Large intestine (tissue), 3 donors: Measurements from ENCODE around the gene PTPRS. TPM values are rescaled to one million over a fixed set of nuclear protein-coding genes. Genes with fewer than 3 reads are reported as not detected.

Source experiments
- DNase-seq, 2 donors: peaks; one replicate each; pipeline versions ENCODE4 v3.0.0 to v3.0.0-alpha.2; 2013
- H3K27ac ChIP-seq: one replicate; pipeline ENCODE4 v1.5.1; 2013; ENCODE audit warnings: low read length
- H3K27me3 ChIP-seq: 2 replicates; pipeline ENCODE4 v1.6.1; 2013; ENCODE audit warnings: low read length; ENCODE audit not compliant: control insufficient read depth, insufficient read depth
- H3K36me3 ChIP-seq: 2 replicates; pipeline ENCODE4 v1.6.1; 2013; ENCODE audit warnings: low read length; ENCODE audit not compliant: control insufficient read depth, insufficient read depth
- H3K4me1 ChIP-seq: one replicate; pipeline ENCODE4 v1.6.1; 2013; ENCODE audit warnings: low read length; ENCODE audit not compliant: control insufficient read depth, insufficient read depth
- H3K4me3 ChIP-seq: one replicate; pipeline ENCODE4 v1.5.1; 2013; ENCODE audit warnings: low read length
- H3K9me3 ChIP-seq: one replicate; pipeline ENCODE4 v1.6.1; 2013; ENCODE audit warnings: mild to moderate bottlenecking, low read depth, low read length, moderate library complexity; ENCODE audit not compliant: control insufficient read depth
- WGBS: methylation state at CpG from one replicate; pipeline ENCODE4 v1.1.5; 2013; ENCODE audit warnings: low lambda C conversion rate; ENCODE audit not compliant: insufficient coverage; 5-methylcytosine and 5-hydroxymethylcytosine counted together
- polyA plus RNA-seq: library from polyadenylated mRNA; unstranded; fragments of 120-200 nt; gene quantifications from one replicate; pipeline ENCODE4 v1.2.1, GENCODE V29; 2013

PTPRS gene
- polyA plus RNA-seq, 1 donor: 25.3 TPM

GRCh38 chr19:5355693-5356092 lies 15.1 kb upstream of the PTPRS start:
- Histone ChIP-seq H3K27me3 (peaks cover 6% of the 10 kb centered on the region), H3K4me1 (no peaks in the 10 kb centered on the region)

GRCh38 chr19:5355076-5355475 lies 14.5 kb upstream of the PTPRS start:
- Histone ChIP-seq H3K4me3 (no peak overlapping the region), H3K9me3 (no peaks in the 10 kb centered on the region), H3K27me3 (peaks cover 6% of the 10 kb centered on the region), H3K4me1 (no peaks in the 10 kb centered on the region), H3K27ac (no peak overlapping the region), H3K36me3 (no peaks in the 10 kb centered on the region)
- WGBS: 60% methylated on average over 1 of the region's 9 CpGs
- no peak for DNase-seq

More at GRCh38 chr19:5355693-5356092, 15.1 kb upstream of the PTPRS start:
- 76% methylated on average over 3 of the region's 5 CpGs for WGBS
- Histone ChIP-seq H3K27ac (no peak overlapping the region), H3K4me3 (no peak overlapping the region), H3K9me3 (no peaks in the 10 kb centered on the region), H3K36me3 (no peaks in the 10 kb centered on the region)
- no peak for DNase-seq

- no peak overlapping the region for H3K4me3 ChIP-seq
- H3K27me3 ChIP-seq: peaks cover 6% of the 10 kb centered on the region
- no peaks in the 10 kb centered on the region for H3K9me3 ChIP-seq
- no peaks in the 10 kb centered on the region for H3K4me1 ChIP-seq
- H3K27ac ChIP-seq: no peak overlapping the region
- no CpG with 5 or more reads among the region's 4 CpGs for WGBS
- DNase-seq: no peak
- no peaks in the 10 kb centered on the region for H3K36me3 ChIP-seq
Measured at GRCh38 chr19:5354403-5354802, 13.8 kb upstream of the PTPRS start.

- no peak overlapping the region for H3K4me3 ChIP-seq
- H3K9me3 ChIP-seq: no peaks in the 10 kb centered on the region
- H3K36me3 ChIP-seq: no peaks in the 10 kb centered on the region
- no CpG with 5 or more reads among the region's 8 CpGs for WGBS
- peaks cover 6% of the 10 kb centered on the region for H3K27me3 ChIP-seq
- DNase-seq: no peak
- H3K27ac ChIP-seq: no peak overlapping the region
- H3K4me1 ChIP-seq: no peaks in the 10 kb centered on the region
Measured at GRCh38 chr19:5352229-5352763, 11.7 kb upstream of the PTPRS start.

GRCh38 chr19:5351731-5352228 lies 11.2 kb upstream of the PTPRS start:
- no peak for DNase-seq
- WGBS: no CpG with 5 or more reads among the region's 2 CpGs
- Histone ChIP-seq H3K4me1 (no peaks in the 10 kb centered on the region), H3K27ac (no peak overlapping the region), H3K4me3 (no peak overlapping the region), H3K27me3 (peaks cover 6% of the 10 kb centered on the region), H3K36me3 (no peaks in the 10 kb centered on the region), H3K9me3 (no peaks in the 10 kb centered on the region)

GRCh38 chr19:5349041-5349440 lies 8.4 kb upstream of the PTPRS start:
- peaks cover 5% of the 10 kb centered on the region for H3K27me3 ChIP-seq

GRCh38 chr19:5345895-5346386 lies 5.3 kb upstream of the PTPRS start:
- Histone ChIP-seq H3K27me3 (peaks cover 10% of the 10 kb centered on the region), H3K36me3 (no peaks in the 10 kb centered on the region), H3K4me3 (no peak overlapping the region), H3K9me3 (no peaks in the 10 kb centered on the region), H3K27ac (no peak overlapping the region), H3K4me1 (no peaks in the 10 kb centered on the region)
- no CpG with 5 or more reads among the region's 6 CpGs for whole genome bisulfite sequencing
- no peak for DNase-seq

More at GRCh38 chr19:5349041-5349440, 8.4 kb upstream of the PTPRS start:
- Histone ChIP-seq H3K27ac (no peak overlapping the region), H3K9me3 (no peaks in the 10 kb centered on the region), H3K4me1 (no peaks in the 10 kb centered on the region), H3K36me3 (no peaks in the 10 kb centered on the region), H3K4me3 (no peak overlapping the region)
- WGBS: no CpG with 5 or more reads among the region's 3 CpGs
- DNase-seq: no peak

GRCh38 chr19:5343848-5344247 lies 3.2 kb upstream of the PTPRS start:
- no peak overlapping the region for H3K4me3 ChIP-seq
- peaks cover 4% of the 10 kb centered on the region for H3K4me1 ChIP-seq
- no peaks in the 10 kb centered on the region for H3K36me3 ChIP-seq
- H3K27ac ChIP-seq: no peak overlapping the region
- no peaks in the 10 kb centered on the region for H3K9me3 ChIP-seq
- no CpG with 5 or more reads among the region's 9 CpGs for WGBS
- DNase-seq: no peak
- H3K27me3 ChIP-seq: peaks cover 21% of the 10 kb centered on the region

GRCh38 chr19:5342573-5343201 lies 2.1 kb upstream of the PTPRS start:
- no CpG with 5 or more reads among the region's 12 CpGs for WGBS
- Histone ChIP-seq H3K36me3 (no peaks in the 10 kb centered on the region), H3K4me3 (no peak overlapping the region), H3K4me1 (peaks cover 6% of the 10 kb centered on the region), H3K27me3 (peaks cover 33% of the 10 kb centered on the region), H3K27ac (no peak overlapping the region), H3K9me3 (no peaks in the 10 kb centered on the region)
- DNase-seq: no peak

GRCh38 chr19:5341981-5342380 lies 1.4 kb upstream of the PTPRS start:
- DNase-seq: no peak
- H3K9me3 ChIP-seq: no peaks in the 10 kb centered on the region
- no CpG with 5 or more reads among the region's 4 CpGs for WGBS
- no peaks in the 10 kb centered on the region for H3K36me3 ChIP-seq
- H3K27ac ChIP-seq: no peak overlapping the region
- H3K27me3 ChIP-seq: peaks cover 40% of the 10 kb centered on the region
- no peak overlapping the region for H3K4me3 ChIP-seq
- peaks cover 6% of the 10 kb centered on the region for H3K4me1 ChIP-seq

- no peaks in the 10 kb centered on the region for H3K36me3 ChIP-seq
- no peak overlapping the region for H3K4me3 ChIP-seq
- H3K27me3 ChIP-seq: peaks cover 42% of the 10 kb centered on the region
- no peak overlapping the region for H3K27ac ChIP-seq
- H3K9me3 ChIP-seq: no peaks in the 10 kb centered on the region
- no peak for DNase-seq
- H3K4me1 ChIP-seq: peaks cover 6% of the 10 kb centered on the region
- no CpG with 5 or more reads among the region's 13 CpGs for WGBS
Measured at GRCh38 chr19:5341448-5341820, 822 bp upstream of the PTPRS start.
